Prostate gland (tissue), 2 donors: ENCODE data around the gene KAZN. TPM values are rescaled to one million over a fixed set of nuclear protein-coding genes. Genes with fewer than 3 reads are reported as not detected.

ENCODE experiments used
- DNase-seq: peaks from one replicate; pipeline ENCODE4 v3.0.0-alpha.2; 2019; ENCODE audit warnings: low spot score
- H3K27ac ChIP-seq, 2 donors: fragments of 200-600 bp; sonication (generic); 2 replicates each; pipeline ENCODE4 v1.5.1; 2017 to 2019
- H3K27me3 ChIP-seq: fragments of 200-600 bp; sonication (generic); replicated peaks from 2 replicates; pipeline ENCODE4 v1.5.1; 2019; ENCODE audit not compliant: insufficient read depth
- H3K36me3 ChIP-seq, 2 donors: fragments of 200-600 bp; sonication (generic); 1 replicate in 1 of 2; 2 replicates in 1 of 2; pipeline versions ENCODE4 v1.5.1 to v1.8.1; 2017 to 2019
- H3K4me1 ChIP-seq: fragments of 200-600 bp; sonication (generic); replicated peaks from 2 replicates; pipeline ENCODE4 v1.5.1; 2019
- H3K4me3 ChIP-seq, 2 donors: fragments of 200-600 bp; sonication (generic); 2 replicates each; pipeline ENCODE4 v1.5.1; 2017 to 2019
- H3K9me3 ChIP-seq: fragments of 200-600 bp; sonication (generic); 2 replicates; pipeline ENCODE4 v1.5.1; 2017
- POLR2A ChIP-seq: fragments of 450-650 bp; IDR thresholded peaks from one replicate; pipeline ENCODE4 v1.6.1; 2016; ENCODE audit warnings: antibody characterized with exemption, mild to moderate bottlenecking
- POLR2AphosphoS5 ChIP-seq: sonication (generic); formaldehyde crosslinking; IDR thresholded peaks from one replicate; pipeline ENCODE4 v1.6.1; 2017; ENCODE audit warnings: antibody characterized with exemption
- WGBS: methylation state at CpG from one replicate; pipeline ENCODE4 v1.1.5; 2018; 5-methylcytosine and 5-hydroxymethylcytosine counted together
- intact Hi-C: fragments of 100-400 bp; cut with DNase I; formaldehyde crosslinking; loops from one replicate; pipeline ENCODE4 v1.14.2; 2022
- total RNA-seq, 2 donors: library from RNA; depleted of rRNA; stranded (reverse); fragments of >200 nt; gene quantifications; one replicate each; pipeline ENCODE4 v1.1.0, GENCODE V29; 2016
- TF ChIP-seq, protein P1 (sequence below), 4 experiments: fragments of 200-600 bp in 2 of 4; fragments of 450-650 bp in 2 of 4; sonication (generic) in 2 of 4; IDR thresholded peaks; 1 replicate in 3 of 4; 2 replicates in 1 of 4; pipeline ENCODE4 v1.5.1; 2016 to 2019; ENCODE audit warnings: antibody characterized with exemption in 4 of 4, mild to moderate bottlenecking in 2 of 4, moderate library complexity in 2 of 4

The KAZN gene
- total RNA-seq, 2 donors from 2014 or later: 8.3 to 12.7 TPM

- Histone ChIP-seq H3K27me3 (no peaks in the 10 kb centered on the region), H3K27ac (no peak overlapping the region), H3K36me3 (no peaks in the 10 kb centered on the region), H3K9me3 (no peaks in the 10 kb centered on the region), H3K4me1 (no peaks in the 10 kb centered on the region), H3K4me3 (no peak overlapping the region)
- DNase-seq: no peak
- WGBS: 28% methylated on average over 6 of the region's 6 CpGs
- intact Hi-C loops: no loop called here
- no peak for TF ChIP-seq POLR2AphosphoS5
Measured at GRCh38 chr1:14756589-14757285, 158.3 kb downstream of the KAZN start.

- WGBS: 42% methylated on average over 2 of the region's 2 CpGs
- no peaks in the 10 kb centered on the region for H3K36me3 ChIP-seq
- no peaks in the 10 kb centered on the region for H3K9me3 ChIP-seq
- DNase-seq: no peak
- H3K27ac ChIP-seq: no peak overlapping the region
- intact Hi-C loops: no loop called here
- no peak for TF ChIP-seq POLR2AphosphoS5
- TF ChIP-seq, protein P1, sequence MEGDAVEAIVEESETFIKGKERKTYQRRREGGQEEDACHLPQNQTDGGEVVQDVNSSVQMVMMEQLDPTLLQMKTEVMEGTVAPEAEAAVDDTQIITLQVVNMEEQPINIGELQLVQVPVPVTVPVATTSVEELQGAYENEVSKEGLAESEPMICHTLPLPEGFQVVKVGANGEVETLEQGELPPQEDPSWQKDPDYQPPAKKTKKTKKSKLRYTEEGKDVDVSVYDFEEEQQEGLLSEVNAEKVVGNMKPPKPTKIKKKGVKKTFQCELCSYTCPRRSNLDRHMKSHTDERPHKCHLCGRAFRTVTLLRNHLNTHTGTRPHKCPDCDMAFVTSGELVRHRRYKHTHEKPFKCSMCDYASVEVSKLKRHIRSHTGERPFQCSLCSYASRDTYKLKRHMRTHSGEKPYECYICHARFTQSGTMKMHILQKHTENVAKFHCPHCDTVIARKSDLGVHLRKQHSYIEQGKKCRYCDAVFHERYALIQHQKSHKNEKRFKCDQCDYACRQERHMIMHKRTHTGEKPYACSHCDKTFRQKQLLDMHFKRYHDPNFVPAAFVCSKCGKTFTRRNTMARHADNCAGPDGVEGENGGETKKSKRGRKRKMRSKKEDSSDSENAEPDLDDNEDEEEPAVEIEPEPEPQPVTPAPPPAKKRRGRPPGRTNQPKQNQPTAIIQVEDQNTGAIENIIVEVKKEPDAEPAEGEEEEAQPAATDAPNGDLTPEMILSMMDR (IDR thresholded peaks at IDR 0.05): no peak
- no peak for TF ChIP-seq POLR2A
- H3K27me3 ChIP-seq: no peaks in the 10 kb centered on the region
- H3K4me1 ChIP-seq: no peaks in the 10 kb centered on the region
- H3K4me3 ChIP-seq: no peak overlapping the region
Measured at GRCh38 chr1:14757286-14757625, 158.8 kb downstream of the KAZN start.

- Histone ChIP-seq H3K4me3 (no peak overlapping the region), H3K27me3 (no peaks in the 10 kb centered on the region), H3K9me3 (no peaks in the 10 kb centered on the region), H3K36me3 (no peaks in the 10 kb centered on the region), H3K27ac (no peak overlapping the region), H3K4me1 (no peaks in the 10 kb centered on the region)
- 41% methylated on average over 15 of the region's 15 CpGs for WGBS
- TF ChIP-seq, protein P1 (IDR thresholded peaks at IDR 0.05): no peak
- no peak for TF ChIP-seq POLR2A
- TF ChIP-seq POLR2AphosphoS5: no peak
- no peak for DNase-seq
- intact Hi-C loops: no loop called here
Measured at GRCh38 chr1:14759042-14759818, 160.7 kb downstream of the KAZN start.

GRCh38 chr1:14759843-14760242 lies 161.4 kb downstream of the KAZN start:
- no peak for DNase-seq
- TF ChIP-seq POLR2A: no peak
- H3K27me3 ChIP-seq: no peaks in the 10 kb centered on the region
- no peaks in the 10 kb centered on the region for H3K4me1 ChIP-seq
- H3K9me3 ChIP-seq: no peaks in the 10 kb centered on the region
- no peaks in the 10 kb centered on the region for H3K36me3 ChIP-seq
- H3K4me3 ChIP-seq: no peak overlapping the region
- no peak overlapping the region for H3K27ac ChIP-seq
- intact Hi-C loops: no loop called here
- WGBS: 80% methylated on average over 7 of the region's 7 CpGs

DNA sequence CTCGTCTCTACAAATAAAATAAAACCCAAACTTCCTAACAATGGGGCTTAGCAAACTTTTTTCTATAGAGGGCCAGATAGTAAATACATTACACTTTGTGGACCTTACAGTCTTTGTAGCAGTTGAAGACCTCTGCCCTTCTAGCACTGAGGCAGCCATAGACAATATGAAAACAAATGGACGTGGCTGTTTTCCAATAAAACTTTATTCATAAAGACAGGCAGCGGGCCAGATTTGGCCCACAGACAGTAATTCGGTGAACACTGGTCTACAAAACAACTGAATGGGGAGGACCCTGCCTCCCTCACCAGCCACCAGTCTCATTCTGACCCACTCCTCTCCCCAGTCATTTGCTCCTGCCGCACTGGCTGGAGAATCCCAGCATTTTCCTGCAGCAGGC lies 162.3 kb downstream of the KAZN start:
- no peak overlapping the region for H3K4me3 ChIP-seq
- no peaks in the 10 kb centered on the region for H3K27me3 ChIP-seq
- no peak for TF ChIP-seq POLR2A
- TF ChIP-seq POLR2AphosphoS5: no peak
- TF ChIP-seq, protein P1 (IDR thresholded peaks at IDR 0.05): no peak
- 90% methylated on average over 5 of the region's 5 CpGs for WGBS
- DNase-seq: no peak
- H3K36me3 ChIP-seq: no peaks in the 10 kb centered on the region
- no peaks in the 10 kb centered on the region for H3K4me1 ChIP-seq
- intact Hi-C loops: no loop called here
- H3K27ac ChIP-seq: no peak overlapping the region
- no peaks in the 10 kb centered on the region for H3K9me3 ChIP-seq
